GM21576 (cell line): ENCODE measurements around the gene P4HA3.

ENCODE experiments used
- ATAC-seq: cut with Tn5 transposase; IDR thresholded peaks from one replicate; pipeline ENCODE4 v1.9.1; 2021; ENCODE audit warnings: mild to moderate bottlenecking, moderate library complexity; ENCODE audit not compliant: unreplicated experiment

The P4HA3 gene

DNA sequence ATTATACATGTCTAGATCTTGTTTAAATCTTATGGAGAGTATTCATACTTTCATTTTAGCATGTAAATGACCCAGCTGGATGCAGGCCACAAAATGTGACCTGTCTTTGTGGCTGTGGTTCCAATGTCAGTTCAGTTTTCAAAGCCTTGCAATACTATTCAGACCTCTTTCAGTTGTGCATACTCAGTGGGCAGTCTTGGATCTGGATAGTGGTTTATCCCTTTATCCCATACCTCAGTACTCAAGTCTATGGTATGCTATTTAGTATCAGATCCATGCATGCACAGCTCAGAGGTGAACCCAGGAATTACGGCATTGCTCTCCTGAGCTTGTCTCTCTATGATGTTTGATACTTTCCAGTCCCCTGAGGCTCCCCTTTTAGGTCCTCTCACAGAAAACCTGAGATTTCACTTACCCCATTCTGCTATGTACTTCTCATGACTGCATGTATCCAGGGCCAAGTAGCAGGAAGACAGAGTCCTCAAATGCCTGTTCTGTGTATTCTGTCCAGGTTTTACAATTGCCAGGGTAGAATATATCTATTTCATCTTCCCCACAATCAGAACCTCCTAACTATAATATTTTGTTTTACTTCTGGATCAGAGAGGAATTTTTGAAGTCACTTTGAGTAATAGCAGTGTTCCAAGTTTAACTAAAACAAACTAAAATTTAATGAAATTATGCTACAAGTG lies 6.9 kb upstream of the P4HA3 start:
- no peak for ATAC-seq

GRCh38 chr11:74316772-74317505 lies 5.5 kb upstream of the P4HA3 start:
- ATAC-seq, result no peak

DNA sequence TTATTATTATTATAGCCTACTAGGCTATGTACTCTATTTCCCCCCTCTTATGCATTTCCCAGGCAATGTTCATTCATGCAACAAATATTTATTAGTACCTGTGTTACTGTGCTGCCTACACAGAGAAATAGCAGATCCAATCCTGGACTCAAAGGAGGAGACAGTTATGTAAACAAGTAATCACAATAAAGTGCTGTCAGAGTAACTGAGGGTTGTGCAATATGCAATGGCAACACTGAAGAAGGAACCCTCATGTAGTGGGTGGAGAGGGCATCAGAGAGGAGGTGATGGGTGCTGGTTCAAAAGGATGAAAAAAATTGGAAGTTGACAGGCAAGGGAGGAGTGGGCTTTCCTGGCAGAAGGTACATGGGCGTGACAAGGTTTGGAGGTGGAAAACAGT lies 886 bp upstream of the P4HA3 start:
- no peak for ATAC-seq

GRCh38 chr11:74310857-74311256 lies 583 bp downstream of the P4HA3 start:
- ATAC-seq, result no peak

DNA sequence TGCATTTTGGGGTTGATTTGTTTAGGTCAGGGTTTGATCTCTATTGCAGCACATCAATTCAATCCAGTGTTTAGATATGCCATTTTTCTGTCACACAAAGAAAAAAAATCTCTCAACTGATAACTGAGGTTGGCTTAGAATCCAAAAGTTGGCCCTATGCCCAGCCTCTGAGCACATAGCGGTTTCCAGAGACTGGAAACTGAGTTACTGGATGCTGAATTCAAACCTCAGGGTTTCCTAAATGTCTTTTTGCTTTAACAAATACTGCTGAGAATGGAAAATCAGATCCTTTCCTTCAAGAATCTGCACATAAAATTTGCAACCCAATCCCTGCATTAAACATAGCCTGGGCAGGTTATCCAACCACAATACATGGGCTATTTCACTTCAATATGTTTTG lies 4.0 kb downstream of the P4HA3 start:
- no peak for ATAC-seq

DNA sequence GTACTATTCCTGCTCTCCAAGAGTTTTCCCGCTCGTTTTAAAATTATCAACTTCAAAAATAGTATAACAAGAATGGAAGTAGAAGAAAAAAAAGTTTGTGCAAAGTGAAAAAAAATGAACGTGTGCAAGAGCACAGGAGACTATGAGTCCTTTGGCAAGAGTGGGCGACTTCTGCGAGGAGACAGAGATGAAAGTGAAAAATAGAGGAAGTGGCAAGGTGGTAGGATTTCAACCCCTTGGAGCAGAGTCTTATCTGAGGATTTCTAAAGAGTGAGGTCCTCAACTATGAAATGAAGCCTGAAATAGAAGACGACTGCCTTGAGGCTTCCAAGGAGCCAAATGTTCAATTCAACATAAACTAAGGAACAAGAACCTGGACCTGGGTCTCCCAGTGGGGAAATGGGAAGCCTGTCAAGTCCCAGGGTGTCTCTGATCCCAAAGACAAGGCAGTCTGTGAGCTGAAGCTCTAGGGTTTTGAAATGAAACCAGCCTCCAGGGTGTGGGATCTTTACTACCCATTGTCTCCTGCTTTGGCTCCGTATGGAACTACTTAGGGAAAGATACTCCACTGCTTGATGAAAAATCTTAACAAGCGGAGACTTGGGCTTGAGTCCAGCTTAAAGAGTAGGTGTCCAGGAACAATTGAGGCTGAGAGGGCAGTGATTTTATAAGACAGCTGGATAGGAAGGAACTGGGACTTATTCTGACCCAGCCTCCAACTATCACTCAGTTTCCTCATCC lies 4.8 kb downstream of the P4HA3 start:
- ATAC-seq, result no peak

GRCh38 chr11:74299015-74299414 lies 12.4 kb downstream of the P4HA3 start:
- ATAC-seq, result no peak

DNA sequence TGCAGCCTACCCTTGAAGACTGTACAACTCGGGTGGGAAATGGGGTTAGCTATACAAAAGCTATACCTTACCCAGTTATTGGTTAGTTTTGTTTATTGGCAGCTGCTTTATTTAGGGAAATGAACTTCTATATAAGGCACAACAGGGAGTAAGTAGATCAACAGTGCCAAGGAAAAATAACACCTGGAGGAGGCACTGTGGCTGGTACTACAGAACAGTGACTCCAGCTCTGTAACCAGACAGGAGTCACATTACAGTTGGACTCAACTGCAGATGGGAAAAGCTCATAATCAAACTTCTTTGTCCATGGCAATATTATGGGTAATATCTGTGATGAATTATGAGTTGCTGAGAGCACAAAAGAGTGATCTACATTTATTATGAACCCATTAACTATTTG lies 14.0 kb downstream of the P4HA3 start:
- no peak for ATAC-seq

- no peak for ATAC-seq
Observed at GRCh38 chr11:74288911-74289310, 22.5 kb downstream of the P4HA3 start.

DNA sequence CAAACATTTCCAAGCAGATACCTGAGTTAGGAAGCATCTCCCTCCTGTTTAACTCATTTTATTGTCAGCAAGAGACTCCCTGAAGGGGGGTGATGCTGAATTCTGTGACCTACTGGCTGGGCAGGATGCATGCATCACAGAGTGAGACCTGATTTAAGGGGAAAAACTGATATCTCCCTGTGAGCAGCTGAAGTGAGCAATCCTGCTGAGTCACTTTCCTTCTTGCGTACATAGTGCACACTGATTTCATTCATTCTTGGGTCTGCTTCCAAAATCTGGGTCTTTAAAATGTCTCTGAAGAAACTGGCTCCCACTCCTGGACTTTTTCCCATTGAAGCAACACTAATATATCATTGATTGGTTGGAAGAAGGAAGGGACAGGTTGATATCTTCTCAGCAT lies 23.3 kb downstream of the P4HA3 start:
- no peak for ATAC-seq

DNA sequence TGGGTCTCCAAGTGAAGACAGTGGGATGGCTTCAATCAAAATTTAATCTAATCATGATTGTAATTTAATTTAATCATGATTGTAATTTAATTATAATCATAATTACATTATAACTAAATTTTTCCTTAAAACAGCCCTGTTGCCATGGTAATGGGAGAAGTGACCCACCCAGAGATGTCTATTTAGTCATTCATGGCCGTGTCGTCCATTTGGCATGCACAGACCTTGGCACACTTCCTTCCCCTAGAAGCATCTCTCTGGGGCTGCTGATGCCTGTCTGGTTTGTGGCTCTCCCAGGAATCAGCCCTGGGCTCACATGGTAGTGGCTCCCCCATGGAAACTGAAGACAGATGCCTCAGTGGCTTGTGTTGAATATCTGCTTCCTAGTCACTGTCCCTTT lies 27.0 kb downstream of the P4HA3 start:
- ATAC-seq, result no peak

DNA sequence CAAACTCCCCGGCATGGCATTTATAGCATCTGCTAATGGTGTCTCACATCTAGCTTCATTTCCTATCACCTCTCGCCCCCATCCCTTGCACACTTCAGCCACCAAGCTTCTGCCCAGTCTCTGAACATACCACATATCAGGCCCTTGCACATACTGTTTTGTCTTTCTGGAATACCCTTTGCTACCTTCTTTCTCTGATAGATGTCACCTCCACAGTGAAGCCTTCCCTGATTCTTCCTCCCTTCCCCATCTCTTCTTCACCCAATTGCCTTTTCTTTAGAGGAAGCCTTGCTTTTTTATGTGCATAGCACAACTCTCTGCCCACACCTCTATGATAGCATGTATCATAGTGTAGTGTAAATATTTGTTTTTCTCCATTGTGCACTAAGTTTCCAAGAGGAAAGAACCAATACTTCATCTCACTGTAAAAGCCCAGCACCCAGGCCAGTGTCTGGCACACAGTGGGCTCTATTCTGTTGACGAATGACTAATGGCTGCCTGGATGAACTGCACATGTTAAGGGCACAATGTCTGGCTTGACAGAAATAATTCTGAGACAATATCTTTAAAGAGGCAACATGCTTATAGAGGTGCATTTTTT lies 27.8 kb downstream of the P4HA3 start:
- ATAC-seq, result no peak

DNA sequence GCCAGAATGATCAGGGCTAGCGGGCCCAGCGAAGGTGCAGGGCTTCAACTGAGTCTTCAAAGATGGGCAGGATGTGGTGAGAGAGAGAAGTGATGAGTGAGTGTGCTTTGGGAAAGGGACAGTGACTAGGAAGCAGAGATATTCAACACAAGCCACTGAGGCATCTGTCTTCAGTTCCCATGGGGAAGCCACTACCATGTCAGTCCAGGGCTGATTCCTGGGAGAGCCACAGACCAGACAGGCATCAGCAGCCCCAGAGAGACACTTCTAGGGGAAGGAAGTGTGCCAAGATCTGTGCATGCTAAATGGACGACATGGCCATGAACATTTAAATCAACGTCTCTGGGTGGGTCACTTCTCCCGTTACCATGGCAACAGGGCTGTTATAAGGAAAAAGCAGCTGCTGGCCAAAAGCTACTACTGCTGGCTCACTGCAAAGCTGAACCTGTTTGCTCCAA lies 28.5 kb downstream of the P4HA3 start:
- ATAC-seq, result no peak

DNA sequence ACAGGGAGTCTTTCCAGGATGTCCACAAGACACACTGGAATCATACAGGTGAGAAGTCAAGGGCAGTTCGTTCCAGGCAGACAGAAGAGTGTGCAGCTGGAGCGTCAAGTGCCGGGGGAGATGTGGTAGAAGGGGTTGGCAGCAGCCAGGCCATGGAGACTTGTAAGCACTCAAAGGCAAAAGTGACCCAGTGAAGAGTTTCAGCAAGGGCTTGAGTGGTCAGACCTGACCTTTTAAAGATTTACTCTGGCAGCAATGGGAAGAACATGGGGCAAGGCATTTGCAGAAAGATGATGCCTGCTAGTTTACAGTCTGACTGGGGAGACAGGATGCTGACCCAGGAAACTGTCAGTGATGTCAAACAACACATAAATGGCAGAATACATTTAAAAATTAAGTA lies 29.0 kb downstream of the P4HA3 start:
- no peak for ATAC-seq

DNA sequence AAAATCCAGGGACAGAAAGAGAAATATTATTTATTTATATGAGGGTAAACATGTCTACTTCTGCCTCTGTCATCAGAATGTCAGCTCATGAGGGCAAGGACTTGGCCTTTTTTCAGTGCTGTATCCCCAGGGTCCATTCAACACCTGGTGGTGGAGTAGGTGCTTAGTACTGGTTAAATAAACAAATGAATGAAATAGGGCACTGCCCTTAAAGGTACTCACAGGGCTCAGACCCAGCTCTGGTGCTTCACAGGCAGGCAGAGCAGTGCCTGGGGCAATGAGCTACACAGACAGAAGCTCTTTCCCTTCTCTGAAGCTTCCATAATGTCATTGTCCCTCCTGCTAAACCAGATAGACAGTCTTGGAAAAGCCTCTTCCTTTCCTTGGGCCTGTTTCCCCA lies 30.9 kb downstream of the P4HA3 start:
- no peak for ATAC-seq

GRCh38 chr11:74279256-74279655 lies 32.2 kb downstream of the P4HA3 start:
- ATAC-seq, result no peak

DNA sequence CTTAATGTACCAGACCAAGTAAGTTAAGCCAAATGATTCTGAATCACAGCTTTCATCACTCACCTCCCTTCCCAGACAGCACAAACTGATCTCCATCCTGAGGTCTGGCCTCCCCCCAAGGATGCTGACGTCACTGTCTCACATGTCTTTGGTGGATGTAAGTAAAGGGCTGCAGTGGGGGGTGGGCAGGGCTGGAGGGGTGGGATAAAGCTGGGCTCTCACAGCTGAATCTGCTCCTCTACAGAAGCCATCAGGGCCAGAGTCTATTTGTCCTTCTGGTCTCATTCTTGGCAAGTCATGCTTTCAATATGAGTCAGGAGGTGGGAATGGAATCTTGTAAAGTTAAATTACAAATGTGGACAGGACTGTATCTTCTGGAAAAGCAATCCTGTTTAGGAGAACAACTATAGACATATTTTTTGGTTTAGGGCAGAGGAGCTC lies 32.7 kb downstream of the P4HA3 start:
- no peak for ATAC-seq

DNA sequence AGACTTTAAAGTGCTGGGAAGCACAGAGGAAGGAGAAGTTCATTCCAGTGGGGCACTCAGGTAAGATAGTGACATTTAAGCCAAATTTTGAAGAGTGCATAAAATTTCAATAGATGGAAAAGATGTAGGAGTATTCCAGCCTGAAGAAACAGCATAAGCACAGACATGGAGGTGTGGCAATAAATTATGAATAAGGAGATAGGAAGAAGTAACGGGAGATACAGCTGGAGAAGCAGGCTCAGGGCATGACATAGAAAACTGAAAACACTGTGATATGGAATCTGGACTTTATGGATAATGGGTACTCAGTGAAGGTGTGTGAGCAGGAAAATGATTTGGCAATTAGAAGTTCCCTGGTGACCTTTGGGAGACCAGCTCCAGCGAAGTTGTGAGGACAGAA lies 33.3 kb downstream of the P4HA3 start:
- ATAC-seq, result no peak

DNA sequence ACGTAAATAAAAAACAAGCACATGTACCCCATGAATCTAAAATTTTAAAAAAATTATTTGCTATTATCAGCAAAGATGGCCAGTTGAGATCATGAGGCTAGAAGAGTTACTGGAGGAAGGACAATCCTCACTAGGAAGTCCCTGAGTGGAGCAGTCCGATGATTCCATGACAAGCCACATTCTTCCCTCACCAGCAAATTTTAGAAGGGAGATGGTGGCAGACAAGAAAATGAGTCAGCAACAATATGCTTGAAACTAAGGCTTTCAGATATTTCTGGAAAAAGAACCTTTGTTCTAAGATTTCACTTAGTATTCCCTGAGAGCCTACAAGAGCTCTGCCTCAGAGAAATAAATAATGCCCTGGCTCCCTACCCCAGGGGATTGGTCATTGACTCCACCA lies 34.9 kb downstream of the P4HA3 start:
- no peak for ATAC-seq

DNA sequence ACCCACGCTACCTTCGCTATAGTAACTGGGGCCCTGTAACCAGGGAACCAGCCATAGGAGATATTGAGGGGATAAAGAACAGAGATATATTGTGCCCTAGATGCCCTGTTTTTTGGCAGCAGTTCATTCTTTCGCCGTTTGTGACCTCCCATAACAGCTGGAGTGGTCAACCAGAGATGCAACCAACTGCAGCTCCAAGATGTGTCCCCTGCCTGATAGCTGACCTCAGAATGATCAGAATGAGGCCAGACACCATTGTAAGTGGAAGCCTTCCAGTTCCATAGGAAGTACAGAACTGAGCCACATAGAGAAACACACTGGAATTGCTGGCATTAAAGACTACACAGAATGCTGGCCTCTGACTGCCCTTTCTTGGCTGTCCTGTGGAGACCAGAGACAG lies 39.2 kb downstream of the P4HA3 start:
- no peak for ATAC-seq

- ATAC-seq, result no peak
Observed at GRCh38 chr11:74269161-74269811, 42.2 kb downstream of the P4HA3 start.
